ENCODE data around the gene C4BPA.

DNA sequence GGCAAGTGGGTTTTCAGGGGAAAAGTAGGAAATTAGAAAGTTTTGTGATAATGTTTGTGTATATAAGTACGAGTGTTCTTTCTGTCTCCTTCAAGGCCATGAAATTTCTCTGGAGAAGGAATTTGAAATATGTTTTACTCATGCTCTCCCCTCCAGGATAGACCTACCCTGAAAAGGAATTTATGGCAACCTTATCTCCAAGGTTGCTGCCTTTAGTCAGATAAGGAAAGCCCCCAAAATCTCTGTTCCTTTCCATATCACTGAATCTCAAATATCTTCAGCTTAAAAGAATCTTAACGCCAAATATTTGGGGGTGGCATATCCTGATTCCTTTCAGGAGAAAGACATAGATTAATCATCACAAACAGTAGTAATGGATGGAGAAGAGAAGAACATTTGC, 15.9 kb upstream of the C4BPA start:
- TF ChIP-seq POLR2A (IDR thresholded peaks at IDR 0.05), result no peak
- TF ChIP-seq, protein P1, sequence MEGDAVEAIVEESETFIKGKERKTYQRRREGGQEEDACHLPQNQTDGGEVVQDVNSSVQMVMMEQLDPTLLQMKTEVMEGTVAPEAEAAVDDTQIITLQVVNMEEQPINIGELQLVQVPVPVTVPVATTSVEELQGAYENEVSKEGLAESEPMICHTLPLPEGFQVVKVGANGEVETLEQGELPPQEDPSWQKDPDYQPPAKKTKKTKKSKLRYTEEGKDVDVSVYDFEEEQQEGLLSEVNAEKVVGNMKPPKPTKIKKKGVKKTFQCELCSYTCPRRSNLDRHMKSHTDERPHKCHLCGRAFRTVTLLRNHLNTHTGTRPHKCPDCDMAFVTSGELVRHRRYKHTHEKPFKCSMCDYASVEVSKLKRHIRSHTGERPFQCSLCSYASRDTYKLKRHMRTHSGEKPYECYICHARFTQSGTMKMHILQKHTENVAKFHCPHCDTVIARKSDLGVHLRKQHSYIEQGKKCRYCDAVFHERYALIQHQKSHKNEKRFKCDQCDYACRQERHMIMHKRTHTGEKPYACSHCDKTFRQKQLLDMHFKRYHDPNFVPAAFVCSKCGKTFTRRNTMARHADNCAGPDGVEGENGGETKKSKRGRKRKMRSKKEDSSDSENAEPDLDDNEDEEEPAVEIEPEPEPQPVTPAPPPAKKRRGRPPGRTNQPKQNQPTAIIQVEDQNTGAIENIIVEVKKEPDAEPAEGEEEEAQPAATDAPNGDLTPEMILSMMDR (IDR thresholded peaks at IDR 0.05), result no peak

All from thyroid gland (tissue), 4 donors.